ENCODE results near the gene PAFAH1B1.

PAFAH1B1 gene

GRCh38 chr17:2713881-2714280 lies 120.4 kb downstream of the PAFAH1B1 start:
- Histone ChIP-seq H2BK120ac (ENCODE audit: low read depth, low read length) (no peak overlapping the region), H2BK12ac (ENCODE audit: low read length in 2 of 2) (no peak overlapping the region), H3K4me2 (ENCODE audit: low read length, poor library complexity, severe bottlenecking) (no peak overlapping the region), H3K9me3 (ENCODE audit: control insufficient read depth, low read length) (no peaks in the 10 kb centered on the region), H2BK15ac (ENCODE audit: low read depth, poor library complexity, severe bottlenecking) (no peak overlapping the region), H3K79me1 (replicated peaks; ENCODE audit: low read length, poor library complexity, severe bottlenecking) (no peaks in the 10 kb centered on the region), H3K23ac (ENCODE audit: low read length in 2 of 2) (no peak overlapping the region), H3K4me1 (ENCODE audit: control insufficient read depth, insufficient read depth, low read depth, low read length) (peaks cover 29% of the 10 kb centered on the region), H2AFZ (ENCODE audit: low read depth, low read length) (no peak overlapping the region), H2BK5ac (ENCODE audit: low read depth, low read length, poor library complexity, severe bottlenecking) (no peak overlapping the region), H3K18ac (ENCODE audit: low read depth in 1 of 2, low read length in 2 of 2) (no peak overlapping the region), H3K4ac (ENCODE audit: low read depth in 1 of 2, low read length in 2 of 2) (no peak overlapping the region), H2AK5ac (ENCODE audit: low read length, severe bottlenecking) (peak overlapping the region; percentile 17), H4K91ac (ENCODE audit: low read length) (no peak overlapping the region), H3K9ac (ENCODE audit: low read length) (no peak overlapping the region), H3K27me3 (ENCODE audit: control insufficient read depth in 1 of 2, insufficient read depth in 1 of 2, low read length in 2 of 2) (no peaks in the 10 kb centered on the region), H3K4me3 (ENCODE audit: insufficient read depth in 1 of 2, low read depth in 1 of 2, low read length in 2 of 2) (no peak overlapping the region), H3K14ac (ENCODE audit: low read length in 2 of 2) (no peak overlapping the region), H3K27ac (ENCODE audit: low read length, poor library complexity, severe bottlenecking) (peak overlapping the region; percentile 38), H3K36me3 (ENCODE audit: control insufficient read depth in 1 of 2, insufficient read depth in 2 of 2, low read depth in 1 of 2, low read length in 2 of 2) (no peaks in the 10 kb centered on the region), H4K8ac (ENCODE audit: low read length) (no peak overlapping the region)
- WGBS = 97% methylated on average over 7 of the region's 9 CpGs
- no peak for DNase-seq

- H2AK5ac ChIP-seq (ENCODE audit: low read length, severe bottlenecking) = no peak overlapping the region
- no peak overlapping the region for H3K27ac ChIP-seq (ENCODE audit: low read length, poor library complexity, severe bottlenecking)
- H3K36me3 ChIP-seq (ENCODE audit: control insufficient read depth in 1 of 2, insufficient read depth in 2 of 2, low read depth in 1 of 2, low read length in 2 of 2) = no peaks in the 10 kb centered on the region
- no peaks in the 10 kb centered on the region for H3K79me1 ChIP-seq (replicated peaks; ENCODE audit: low read length, poor library complexity, severe bottlenecking)
- no peak overlapping the region for H3K4me2 ChIP-seq (ENCODE audit: low read length, poor library complexity, severe bottlenecking)
- peak overlapping the region; percentile 6 for H4K8ac ChIP-seq (ENCODE audit: low read length)
- no peak overlapping the region for H2BK120ac ChIP-seq (ENCODE audit: low read depth, low read length)
- no peak overlapping the region for H2AFZ ChIP-seq (ENCODE audit: low read depth, low read length)
- H2BK15ac ChIP-seq (ENCODE audit: low read depth, poor library complexity, severe bottlenecking) = no peak overlapping the region
- H3K4ac ChIP-seq (ENCODE audit: low read depth in 1 of 2, low read length in 2 of 2) = no peak overlapping the region
- H3K14ac ChIP-seq (ENCODE audit: low read length in 2 of 2) = no peak overlapping the region
- no peak overlapping the region for H3K4me3 ChIP-seq (ENCODE audit: insufficient read depth in 1 of 2, low read depth in 1 of 2, low read length in 2 of 2)
- H3K4me1 ChIP-seq (ENCODE audit: control insufficient read depth, insufficient read depth, low read depth, low read length) = peaks cover 9% of the 10 kb centered on the region
- DNase-seq = no peak
- no peak overlapping the region for H3K23ac ChIP-seq (ENCODE audit: low read length in 2 of 2)
- no peak overlapping the region for H2BK5ac ChIP-seq (ENCODE audit: low read depth, low read length, poor library complexity, severe bottlenecking)
- no peak overlapping the region for H4K91ac ChIP-seq (ENCODE audit: low read length)
- peaks cover 8% of the 10 kb centered on the region for H3K9me3 ChIP-seq (ENCODE audit: control insufficient read depth, low read length)
- no peak overlapping the region for H2BK12ac ChIP-seq (ENCODE audit: low read length in 2 of 2)
- H3K18ac ChIP-seq (ENCODE audit: low read depth in 1 of 2, low read length in 2 of 2) = no peak overlapping the region
- WGBS = 63% methylated on average over 4 of the region's 5 CpGs
- H3K9ac ChIP-seq (ENCODE audit: low read length) = no peak overlapping the region
- peaks cover 9 to 10% of the 10 kb centered on the region in 2 experiments for H3K27me3 ChIP-seq (ENCODE audit: control insufficient read depth in 1 of 2, insufficient read depth in 1 of 2, low read length in 2 of 2)
These were observed 123.2 kb downstream of the PAFAH1B1 start for GRCh38 chr17:2716649-2717048.

DNA sequence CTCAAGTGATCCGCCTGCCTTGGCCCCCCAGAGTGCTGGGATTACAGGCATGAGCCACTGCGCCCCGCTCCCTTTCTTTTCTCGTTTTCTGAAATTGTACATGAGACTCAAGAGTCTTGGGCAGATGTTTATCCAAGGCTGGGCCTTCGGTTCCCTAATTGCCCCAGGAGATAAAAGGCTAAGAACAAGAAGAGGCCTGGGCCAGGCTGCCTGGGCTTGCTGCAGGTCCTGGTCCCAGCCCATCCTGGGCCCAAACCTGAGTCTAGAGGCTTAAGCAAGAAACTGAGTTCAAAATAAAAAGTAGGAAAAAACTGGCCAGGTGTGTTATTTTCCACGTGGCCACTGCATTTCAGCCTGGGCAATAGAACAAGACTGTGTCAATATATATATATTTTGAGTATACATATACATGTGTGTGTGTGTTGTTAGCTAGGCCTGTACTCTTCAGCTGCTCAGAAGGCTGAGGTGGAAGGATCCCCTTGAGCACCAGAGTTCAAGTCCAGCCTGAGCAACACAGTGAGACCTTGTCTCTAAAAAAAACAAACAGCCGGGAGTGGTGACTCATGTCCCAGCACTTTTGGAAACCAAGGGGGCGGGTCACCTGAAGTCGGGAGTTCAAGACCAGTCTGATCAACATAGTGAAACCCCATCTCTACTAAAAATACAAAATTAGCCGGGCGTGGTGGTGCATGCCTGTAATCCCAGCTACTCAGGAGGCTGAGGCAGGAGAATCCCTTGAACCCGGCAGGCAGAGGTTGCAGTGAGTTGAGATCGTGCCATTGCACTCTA lies 124.9 kb downstream of the PAFAH1B1 start:
- 69% methylated on average over 11 of the region's 13 CpGs for WGBS

DNA sequence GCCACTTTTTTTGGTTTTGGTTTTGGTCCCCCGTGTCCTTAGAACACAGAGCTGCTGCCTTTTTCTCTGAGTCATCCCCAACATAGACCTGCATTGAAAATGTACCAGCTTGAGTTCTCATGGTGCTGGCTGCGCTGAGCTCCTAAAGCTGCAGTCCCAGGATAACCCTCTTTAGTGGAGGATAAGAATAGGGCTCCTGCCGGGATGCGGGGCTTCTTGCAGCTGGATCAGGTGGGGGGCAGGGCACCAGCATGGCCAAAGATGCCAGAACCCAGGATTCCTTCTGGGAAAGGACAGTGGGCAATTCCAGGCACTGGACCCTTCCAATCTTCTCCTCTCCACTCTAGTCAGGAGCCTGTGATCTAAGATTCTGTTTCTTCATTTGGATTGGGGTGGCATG lies 126.4 kb downstream of the PAFAH1B1 start:
- Histone ChIP-seq H2AK5ac (ENCODE audit: low read length, severe bottlenecking) (no peak overlapping the region), H3K18ac (ENCODE audit: low read depth in 1 of 2, low read length in 2 of 2) (no peak overlapping the region), H3K27ac (ENCODE audit: low read length, poor library complexity, severe bottlenecking) (no peak overlapping the region), H3K4me2 (ENCODE audit: low read length, poor library complexity, severe bottlenecking) (no peak overlapping the region), H4K8ac (ENCODE audit: low read length) (no peak overlapping the region), H2BK15ac (ENCODE audit: low read depth, poor library complexity, severe bottlenecking) (no peak overlapping the region), H3K4me3 (ENCODE audit: insufficient read depth in 1 of 2, low read depth in 1 of 2, low read length in 2 of 2) (no peak overlapping the region), H3K14ac (ENCODE audit: low read length in 2 of 2) (no peak overlapping the region), H3K27me3 (ENCODE audit: control insufficient read depth in 1 of 2, insufficient read depth in 1 of 2, low read length in 2 of 2) (peaks cover 30 to 32% of the 10 kb centered on the region in 2 experiments), H2BK12ac (ENCODE audit: low read length in 2 of 2) (no peak overlapping the region), H3K9me3 (ENCODE audit: control insufficient read depth, low read length) (peaks cover 8% of the 10 kb centered on the region), H2BK120ac (ENCODE audit: low read depth, low read length) (no peak overlapping the region), H3K79me1 (replicated peaks; ENCODE audit: low read length, poor library complexity, severe bottlenecking) (no peaks in the 10 kb centered on the region), H2AFZ (ENCODE audit: low read depth, low read length) (no peak overlapping the region), H3K4ac (ENCODE audit: low read depth in 1 of 2, low read length in 2 of 2) (no peak overlapping the region), H3K9ac (ENCODE audit: low read length) (no peak overlapping the region), H3K23ac (ENCODE audit: low read length in 2 of 2) (no peak overlapping the region), H2BK5ac (ENCODE audit: low read depth, low read length, poor library complexity, severe bottlenecking) (no peak overlapping the region), H4K91ac (ENCODE audit: low read length) (no peak overlapping the region), H3K36me3 (ENCODE audit: control insufficient read depth in 1 of 2, insufficient read depth in 2 of 2, low read depth in 1 of 2, low read length in 2 of 2) (no peaks in the 10 kb centered on the region), H3K4me1 (ENCODE audit: control insufficient read depth, insufficient read depth, low read depth, low read length) (peaks cover 10% of the 10 kb centered on the region)
- no peak for DNase-seq
- 69% methylated on average over 4 of the region's 4 CpGs for WGBS

More for the DNA sequence above, 124.9 kb downstream of the PAFAH1B1 start:
- DNase-seq = no peak
- no peak overlapping the region for H4K91ac ChIP-seq (ENCODE audit: low read length)
- no peak overlapping the region for H2BK12ac ChIP-seq (ENCODE audit: low read length in 2 of 2)
- H3K4ac ChIP-seq (ENCODE audit: low read depth in 1 of 2, low read length in 2 of 2) = no peak overlapping the region
- no peak overlapping the region for H3K4me3 ChIP-seq (ENCODE audit: insufficient read depth in 1 of 2, low read depth in 1 of 2, low read length in 2 of 2)
- H2AFZ ChIP-seq (ENCODE audit: low read depth, low read length) = no peak overlapping the region
- H3K9me3 ChIP-seq (ENCODE audit: control insufficient read depth, low read length) = peaks cover 8% of the 10 kb centered on the region
- H3K9ac ChIP-seq (ENCODE audit: low read length) = no peak overlapping the region
- no peaks in the 10 kb centered on the region for H3K36me3 ChIP-seq (ENCODE audit: control insufficient read depth in 1 of 2, insufficient read depth in 2 of 2, low read depth in 1 of 2, low read length in 2 of 2)
- no peak overlapping the region for H2BK5ac ChIP-seq (ENCODE audit: low read depth, low read length, poor library complexity, severe bottlenecking)
- no peak overlapping the region for H4K8ac ChIP-seq (ENCODE audit: low read length)
- H2AK5ac ChIP-seq (ENCODE audit: low read length, severe bottlenecking) = no peak overlapping the region
- no peak overlapping the region for H3K27ac ChIP-seq (ENCODE audit: low read length, poor library complexity, severe bottlenecking)
- H3K4me2 ChIP-seq (ENCODE audit: low read length, poor library complexity, severe bottlenecking) = no peak overlapping the region
- no peak overlapping the region for H2BK120ac ChIP-seq (ENCODE audit: low read depth, low read length)
- H3K14ac ChIP-seq (ENCODE audit: low read length in 2 of 2) = no peak overlapping the region
- H3K27me3 ChIP-seq (ENCODE audit: control insufficient read depth in 1 of 2, insufficient read depth in 1 of 2, low read length in 2 of 2) = peaks cover 24% of the 10 kb centered on the region in 2 experiments
- H3K79me1 ChIP-seq (replicated peaks; ENCODE audit: low read length, poor library complexity, severe bottlenecking) = no peaks in the 10 kb centered on the region
- H2BK15ac ChIP-seq (ENCODE audit: low read depth, poor library complexity, severe bottlenecking) = no peak overlapping the region
- no peak overlapping the region for H3K23ac ChIP-seq (ENCODE audit: low read length in 2 of 2)
- no peak overlapping the region for H3K18ac ChIP-seq (ENCODE audit: low read depth in 1 of 2, low read length in 2 of 2)
- H3K4me1 ChIP-seq (ENCODE audit: control insufficient read depth, insufficient read depth, low read depth, low read length) = peaks cover 1% of the 10 kb centered on the region

Data from mesenchymal stem cell (in vitro differentiated cells and primary cell).